SK-N-SH (cell line): Measurements from ENCODE around the gene PDE2A. TPM values are rescaled to one million over a fixed set of nuclear protein-coding genes. Genes with fewer than 3 reads are reported as not detected.

ENCODE experiments used
- CTCF ChIA-PET: fragments of 300-600, 350-600 bp; formaldehyde crosslinking; extraction: SDS; loops from one replicate; lab custom pipeline; 2021; lab: Yijun Ruan, JAX
- POLR2A ChIA-PET: fragments of 350-600 bp; sonication (Branson Sonifier 250); formaldehyde crosslinking; extraction: SDS; loops from one replicate; lab custom pipeline; 2020; ENCODE audit warnings: antibody characterized with exemption, inconsistent platforms; lab: Yijun Ruan, JAX
- DNase-seq: peaks from one replicate; pipeline ENCODE4 v3.0.0; 2012
- H2AFZ ChIP-seq: fragments of 200-600 bp; sonication (generic); 2 replicates; pipeline ENCODE4 v1.8.1; 2016; ENCODE audit warnings: antibody characterized with exemption, mild to moderate bottlenecking, low read depth
- H3F3A ChIP-seq: fragments of 200-600 bp; sonication (generic); replicated peaks from 2 replicates; pipeline ENCODE3; 2016; ENCODE audit warnings: antibody characterized with exemption, mild to moderate bottlenecking; ENCODE audit not compliant: insufficient read depth
- H3K27ac ChIP-seq, 2 experiments: fragments of 200-500 bp in 1 of 2; fragments of 200-600 bp in 1 of 2; sonication (Bioruptor generic) in 1 of 2; sonication (generic), shearing (Covaris generic) in 1 of 2; 2 replicates each; pipeline versions ENCODE4 v1.5.1 to v1.6.1; 2014 to 2016; ENCODE audit warnings: low read depth in 2 of 2, inconsistent platforms in 1 of 2, low read length in 1 of 2, mild to moderate bottlenecking in 1 of 2, mixed read lengths in 1 of 2
- H3K27me3 ChIP-seq: fragments of 200-600 bp; sonication (generic), shearing (Covaris generic); 2 replicates; pipeline ENCODE4 v1.6.1; 2016; ENCODE audit warnings: mixed run types; ENCODE audit not compliant: insufficient read depth
- H3K36me3 ChIP-seq, 2 experiments: fragments of 200-500 bp in 1 of 2; fragments of 200-600 bp in 1 of 2; sonication (Bioruptor generic) in 1 of 2; sonication (generic) in 1 of 2; replicated peaks in 1 of 2; 2 replicates each; pipeline versions ENCODE3 to v1.5.1; 2014 to 2016; ENCODE audit warnings: low read length in 1 of 2, mild to moderate bottlenecking in 1 of 2; ENCODE audit not compliant: insufficient read depth in 2 of 2, control insufficient read depth in 1 of 2
- H3K4me1 ChIP-seq, 2 experiments: fragments of 200-500 bp in 1 of 2; fragments of 200-600 bp in 1 of 2; sonication (Bioruptor generic) in 1 of 2; sonication (generic), shearing (Covaris generic) in 1 of 2; 2 replicates each; pipeline versions ENCODE4 v1.5.1 to v1.6.1; 2014 to 2016; ENCODE audit warnings: low read depth in 1 of 2, low read length in 1 of 2, mixed run types in 1 of 2; ENCODE audit not compliant: insufficient read depth in 2 of 2, control insufficient read depth in 1 of 2
- H3K4me2 ChIP-seq: fragments of 200-600 bp; sonication (generic), shearing (Covaris generic); 2 replicates; pipeline ENCODE4 v1.6.1; 2017; ENCODE audit warnings: mixed run types
- H3K4me3 ChIP-seq, 2 experiments: fragments of 200-500 bp in 1 of 2; fragments of 200-600 bp in 1 of 2; sonication (Bioruptor generic) in 1 of 2; sonication (generic), shearing (Covaris generic) in 1 of 2; 2 replicates each; pipeline versions ENCODE4 v1.5.1 to v1.8.1; 2014 to 2016; ENCODE audit warnings: low read depth in 2 of 2, inconsistent platforms in 1 of 2, low read length in 1 of 2, mild to moderate bottlenecking in 1 of 2, mixed read lengths in 1 of 2, moderate library complexity in 1 of 2
- H3K79me2 ChIP-seq: fragments of 200-600 bp; sonication (generic); 2 replicates; pipeline ENCODE4 v1.8.1; 2017; ENCODE audit warnings: mild to moderate bottlenecking; ENCODE audit not compliant: insufficient read depth
- H3K9ac ChIP-seq: fragments of 200-600 bp; sonication (generic); 2 replicates; pipeline ENCODE4 v1.6.1; 2017; ENCODE audit warnings: mixed run types
- H3K9me2 ChIP-seq: fragments of 200-600 bp; sonication (generic); 2 replicates; pipeline ENCODE4 v1.6.1; 2017; ENCODE audit warnings: mixed run types
- H3K9me3 ChIP-seq: fragments of 200-600 bp; sonication (generic); 2 replicates; pipeline ENCODE4 v1.6.1; 2017; ENCODE audit warnings: mixed run types, mild to moderate bottlenecking, moderate library complexity
- H4K20me1 ChIP-seq: fragments of 200-600 bp; sonication (generic); 2 replicates; pipeline ENCODE4 v1.6.1; 2017; ENCODE audit warnings: mild to moderate bottlenecking, mixed run types; ENCODE audit not compliant: insufficient read depth
- EP300 ChIP-seq, 2 experiments: IDR thresholded peaks; 2 replicates each; pipeline versions ENCODE4 v1.4.0 to v1.6.1; 2012; ENCODE audit warnings: borderline replicate concordance in 1 of 2, low read depth in 1 of 2, low read length in 1 of 2
- EZH2phosphoT487 ChIP-seq: fragments of 200-600 bp; sonication (generic); IDR thresholded peaks from 2 replicates; pipeline ENCODE4 v1.6.1; 2017; ENCODE audit warnings: low read depth, mixed run types, mild to moderate bottlenecking, antibody characterized with exemption, moderate library complexity, borderline replicate concordance
- FOXJ3 ChIP-seq: sonication (generic); formaldehyde crosslinking; IDR thresholded peaks from 2 replicates; pipeline ENCODE4 v1.5.1; 2020; ENCODE audit warnings: mild to moderate bottlenecking, missing genetic modification reagents
- GATA2 ChIP-seq: sonication (generic); formaldehyde crosslinking; IDR thresholded peaks from 2 replicates; pipeline ENCODE4 v1.5.0; 2020; ENCODE audit warnings: mild to moderate bottlenecking, missing genetic modification reagents
- MAX ChIP-seq: IDR thresholded peaks from 2 replicates; pipeline ENCODE4 v1.4.0; 2012; ENCODE audit warnings: low read depth
- MEF2A ChIP-seq: IDR thresholded peaks from 2 replicates; pipeline ENCODE4 v1.4.0; 2012; ENCODE audit warnings: low read depth, borderline replicate concordance
- MXI1 ChIP-seq: IDR thresholded peaks from 2 replicates; pipeline ENCODE4 v1.6.1; 2012; ENCODE audit warnings: mild to moderate bottlenecking, low read depth, low read length, improper control_type of control experiment
- NFIC ChIP-seq: IDR thresholded peaks from 2 replicates; pipeline ENCODE4 v1.4.0; 2012; ENCODE audit warnings: borderline replicate concordance
- NRF1 ChIP-seq: IDR thresholded peaks from 2 replicates; pipeline ENCODE4 v1.6.1; 2012; ENCODE audit warnings: low read depth, mild to moderate bottlenecking, low read length
- POLR2AphosphoS5 ChIP-seq: IDR thresholded peaks from 2 replicates; pipeline ENCODE4 v1.6.1; 2012; ENCODE audit warnings: low read depth, low read length
- TAF1 ChIP-seq: IDR thresholded peaks from 2 replicates; pipeline ENCODE4 v1.6.1; 2012; ENCODE audit warnings: low read depth, mild to moderate bottlenecking, low read length, moderate library complexity, borderline replicate concordance
- TEAD4 ChIP-seq: IDR thresholded peaks from 2 replicates; pipeline ENCODE4 v1.4.0; 2012; ENCODE audit warnings: mild to moderate bottlenecking, borderline replicate concordance; ENCODE audit not compliant: insufficient read depth
- whole genome bisulfite sequencing: methylation state at CpG from one replicate; pipeline ENCODE4 v1.1.6; 2017; ENCODE audit warnings: low lambda C conversion rate; 5-methylcytosine and 5-hydroxymethylcytosine counted together
- polyA plus RNA-seq, 3 experiments: library from polyadenylated mRNA; depleted of rRNA; stranded (reverse); fragments of >200 nt; gene quantifications; 2 replicates each; pipeline ENCODE4 v1.2.3, GENCODE V29; 2012
- TF ChIP-seq, protein P1 (sequence below): IDR thresholded peaks from 2 replicates; pipeline ENCODE4 v1.6.1; 2012; ENCODE audit warnings: mild to moderate bottlenecking, low read depth, low read length, moderate library complexity
- TF ChIP-seq, protein P2 (sequence below): IDR thresholded peaks from 2 replicates; pipeline ENCODE4; 2012

PDE2A gene
- polyA plus RNA-seq, 1 of the 3 experiments (the other 2 are of a cell fraction) = 0.43 TPM

- Histone ChIP-seq H3K9me2 (no peaks in the 10 kb centered on the region), H3K4me2 (no peak overlapping the region)
- 43% methylated on average over 8 of the region's 11 CpGs for WGBS
- TF ChIP-seq MEF2A = no peak
- no peak for TF ChIP-seq EP300 (IDR thresholded peaks at IDR 0.05; ENCODE audit: borderline replicate concordance in 1 of 2, low read depth in 1 of 2, low read length in 1 of 2)
- TF ChIP-seq, protein P1, sequence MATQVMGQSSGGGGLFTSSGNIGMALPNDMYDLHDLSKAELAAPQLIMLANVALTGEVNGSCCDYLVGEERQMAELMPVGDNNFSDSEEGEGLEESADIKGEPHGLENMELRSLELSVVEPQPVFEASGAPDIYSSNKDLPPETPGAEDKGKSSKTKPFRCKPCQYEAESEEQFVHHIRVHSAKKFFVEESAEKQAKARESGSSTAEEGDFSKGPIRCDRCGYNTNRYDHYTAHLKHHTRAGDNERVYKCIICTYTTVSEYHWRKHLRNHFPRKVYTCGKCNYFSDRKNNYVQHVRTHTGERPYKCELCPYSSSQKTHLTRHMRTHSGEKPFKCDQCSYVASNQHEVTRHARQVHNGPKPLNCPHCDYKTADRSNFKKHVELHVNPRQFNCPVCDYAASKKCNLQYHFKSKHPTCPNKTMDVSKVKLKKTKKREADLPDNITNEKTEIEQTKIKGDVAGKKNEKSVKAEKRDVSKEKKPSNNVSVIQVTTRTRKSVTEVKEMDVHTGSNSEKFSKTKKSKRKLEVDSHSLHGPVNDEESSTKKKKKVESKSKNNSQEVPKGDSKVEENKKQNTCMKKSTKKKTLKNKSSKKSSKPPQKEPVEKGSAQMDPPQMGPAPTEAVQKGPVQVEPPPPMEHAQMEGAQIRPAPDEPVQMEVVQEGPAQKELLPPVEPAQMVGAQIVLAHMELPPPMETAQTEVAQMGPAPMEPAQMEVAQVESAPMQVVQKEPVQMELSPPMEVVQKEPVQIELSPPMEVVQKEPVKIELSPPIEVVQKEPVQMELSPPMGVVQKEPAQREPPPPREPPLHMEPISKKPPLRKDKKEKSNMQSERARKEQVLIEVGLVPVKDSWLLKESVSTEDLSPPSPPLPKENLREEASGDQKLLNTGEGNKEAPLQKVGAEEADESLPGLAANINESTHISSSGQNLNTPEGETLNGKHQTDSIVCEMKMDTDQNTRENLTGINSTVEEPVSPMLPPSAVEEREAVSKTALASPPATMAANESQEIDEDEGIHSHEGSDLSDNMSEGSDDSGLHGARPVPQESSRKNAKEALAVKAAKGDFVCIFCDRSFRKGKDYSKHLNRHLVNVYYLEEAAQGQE = no peak
- TF ChIP-seq, protein P2, sequence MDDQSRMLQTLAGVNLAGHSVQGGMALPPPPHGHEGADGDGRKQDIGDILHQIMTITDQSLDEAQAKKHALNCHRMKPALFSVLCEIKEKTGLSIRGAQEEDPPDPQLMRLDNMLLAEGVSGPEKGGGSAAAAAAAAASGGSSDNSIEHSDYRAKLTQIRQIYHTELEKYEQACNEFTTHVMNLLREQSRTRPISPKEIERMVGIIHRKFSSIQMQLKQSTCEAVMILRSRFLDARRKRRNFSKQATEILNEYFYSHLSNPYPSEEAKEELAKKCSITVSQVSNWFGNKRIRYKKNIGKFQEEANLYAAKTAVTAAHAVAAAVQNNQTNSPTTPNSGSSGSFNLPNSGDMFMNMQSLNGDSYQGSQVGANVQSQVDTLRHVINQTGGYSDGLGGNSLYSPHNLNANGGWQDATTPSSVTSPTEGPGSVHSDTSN = no peak
- TF ChIP-seq NRF1 = no peak
- no peak for TF ChIP-seq FOXJ3 (CRISPR knock-in tag)
- no peak for TF ChIP-seq TEAD4
- TF ChIP-seq TAF1 = no peak
- no peak for TF ChIP-seq MAX
- TF ChIP-seq GATA2 (CRISPR knock-in tag) = no peak
- TF ChIP-seq EZH2phosphoT487 = no peak
- no peak for TF ChIP-seq MXI1
- no peak for TF ChIP-seq NFIC
- TF ChIP-seq POLR2AphosphoS5 = no peak
- TF ChIP-seq, all 33 proteins: peak for 0
- ChIA-PET POLR2A (interaction anchor here (1.0 kb wide), 1 partner anchor 26 kb away, joined by 4 read pairs; no protein-coding TSS in a partner anchor), CTCF (interaction anchor here (1.0 to 1.6 kb wide), 4 partner anchors 8 to 146 kb away, joined by 3 to 6 read pairs (median 4); no protein-coding TSS in a partner anchor)
- Histone ChIP-seq H4K20me1 (no peaks in the 10 kb centered on the region), H3K79me2 (no peaks in the 10 kb centered on the region), H3K4me3 (no peak overlapping the region), H3K27me3 (peaks cover 13% of the 10 kb centered on the region; the same call in 1 of the 2 replicates), H3F3A (no peaks in the 10 kb centered on the region), H3K4me1 (peaks cover 0 to 52% of the 10 kb centered on the region in 2 experiments; a peak in 1 of 4 replicates), H3K36me3 (no peaks in the 10 kb centered on the region), H3K9ac (no peak overlapping the region), H3K27ac (no peak overlapping the region), H2AFZ (no peak overlapping the region), H3K9me3 (no peaks in the 10 kb centered on the region)
- DNase-seq = peak; percentile 59
Measured at GRCh38 chr11:72617080-72617762, 57.0 kb downstream of the PDE2A start.
